Measurements from ENCODE around the gene ADAMTS17. TPM values are rescaled to one million over a fixed set of nuclear protein-coding genes. Genes with fewer than 3 reads are reported as not detected.

Gene ADAMTS17
- total and polyA plus RNA-seq, 8 donors, result 4.2 to 16.4 (median 10.8) TPM

GRCh38 chr15:100114571-100114970 is 227.2 kb downstream of the ADAMTS17 start:
- no peak for TF ChIP-seq CTCF (IDR thresholded peaks at IDR 0.05)
- Histone ChIP-seq H3K9me3 (no peaks in the 10 kb centered on the region), H3K4me3 (peak overlapping the region in 1 of 4 donors; percentile 18), H3K4me1 (no peaks in the 10 kb centered on the region), H3K36me3 (no peaks in the 10 kb centered on the region), H3K27ac (peak overlapping the region; percentile 37 to 76 (median 66)), H3K27me3 (no peaks in the 10 kb centered on the region)
- DNase-seq, result peak in 2 of 6 donors; percentile 27 to 35
- peak; percentile 36 to 69 (median 50) for ATAC-seq
- no peak for FAIRE-seq
- intact Hi-C loops (cut with DNase I), result no loop called here
- WGBS, 2 donors, result 52 to 63% methylated on average over 9 of the region's 9 CpGs

GRCh38 chr15:100114100-100114499 is 227.7 kb downstream of the ADAMTS17 start:
- Histone ChIP-seq H3K4me1 (no peaks in the 10 kb centered on the region), H3K27me3 (no peaks in the 10 kb centered on the region), H3K9me3 (no peaks in the 10 kb centered on the region), H3K36me3 (no peaks in the 10 kb centered on the region), H3K4me3 (peak overlapping the region in 1 of 4 donors; percentile 18), H3K27ac (peak overlapping the region; percentile 37 to 76 (median 66))
- TF ChIP-seq CTCF (IDR thresholded peaks at IDR 0.05), result no peak
- 61 to 64% methylated on average over 8 of the region's 8 CpGs for WGBS, 2 donors
- intact Hi-C loops (cut with DNase I), result no loop called here
- DNase-seq, result peak in 3 of 6 donors; percentile 34 to 39 (median 35)
- peak; percentile 64 for FAIRE-seq
- peak; percentile 79 to 83 (median 82) for ATAC-seq

- Histone ChIP-seq H3K27ac (peak overlapping the region in 3 of 4 donors; percentile 59 to 76 (median 74)), H3K9me3 (no peaks in the 10 kb centered on the region), H3K4me1 (no peaks in the 10 kb centered on the region), H3K4me3 (no peak overlapping the region), H3K27me3 (no peaks in the 10 kb centered on the region), H3K36me3 (no peaks in the 10 kb centered on the region)
- ATAC-seq (no peak), FAIRE-seq (no peak), DNase-seq (no peak)
- TF ChIP-seq CTCF (IDR thresholded peaks at IDR 0.05), result no peak
- intact Hi-C loops (cut with DNase I), result no loop called here
- WGBS, 2 donors, result 79 to 84% methylated on average over 16 of the region's 16 CpGs
Observed at GRCh38 chr15:100113351-100114080, 228.3 kb downstream of the ADAMTS17 start.

GRCh38 chr15:100112636-100113305 is 229.0 kb downstream of the ADAMTS17 start:
- Histone ChIP-seq H3K27ac (no peak overlapping the region), H3K4me3 (no peak overlapping the region), H3K4me1 (no peaks in the 10 kb centered on the region), H3K27me3 (no peaks in the 10 kb centered on the region), H3K9me3 (no peaks in the 10 kb centered on the region), H3K36me3 (no peaks in the 10 kb centered on the region)
- intact Hi-C loops (cut with DNase I), result no loop called here
- DNase-seq, result no peak
- no peak for FAIRE-seq
- no peak for TF ChIP-seq CTCF (IDR thresholded peaks at IDR 0.05)
- WGBS, 2 donors, result 90 to 91% methylated on average over 14 of the region's 14 CpGs
- ATAC-seq, result no peak

GRCh38 chr15:100112061-100112420 is 229.7 kb downstream of the ADAMTS17 start:
- no peaks in the 10 kb centered on the region for H3K27me3 ChIP-seq
- ATAC-seq (no peak), DNase-seq (no peak), FAIRE-seq (no peak)
- H3K4me3 ChIP-seq, result no peak overlapping the region
- no peaks in the 10 kb centered on the region for H3K36me3 ChIP-seq
- TF ChIP-seq CTCF (IDR thresholded peaks at IDR 0.05), result no peak
- H3K9me3 ChIP-seq, result no peaks in the 10 kb centered on the region
- peak overlapping the region in 1 of 4 donors; percentile 12 for H3K27ac ChIP-seq
- 90 to 95% methylated on average over 5 of the region's 5 CpGs for WGBS, 2 donors
- intact Hi-C loops (cut with DNase I), result no loop called here
- H3K4me1 ChIP-seq, result no peaks in the 10 kb centered on the region
